Dedifferentiated amniotic fluid mesenchymal stem cell (primary cell): ENCODE data around the gene CCDC28A.

Experiments used
- DNase-seq: peaks from one replicate; pipeline ENCODE4 v3.0.0-alpha.2; 2016; ENCODE audit errors: extremely low spot score

Gene CCDC28A

DNA sequence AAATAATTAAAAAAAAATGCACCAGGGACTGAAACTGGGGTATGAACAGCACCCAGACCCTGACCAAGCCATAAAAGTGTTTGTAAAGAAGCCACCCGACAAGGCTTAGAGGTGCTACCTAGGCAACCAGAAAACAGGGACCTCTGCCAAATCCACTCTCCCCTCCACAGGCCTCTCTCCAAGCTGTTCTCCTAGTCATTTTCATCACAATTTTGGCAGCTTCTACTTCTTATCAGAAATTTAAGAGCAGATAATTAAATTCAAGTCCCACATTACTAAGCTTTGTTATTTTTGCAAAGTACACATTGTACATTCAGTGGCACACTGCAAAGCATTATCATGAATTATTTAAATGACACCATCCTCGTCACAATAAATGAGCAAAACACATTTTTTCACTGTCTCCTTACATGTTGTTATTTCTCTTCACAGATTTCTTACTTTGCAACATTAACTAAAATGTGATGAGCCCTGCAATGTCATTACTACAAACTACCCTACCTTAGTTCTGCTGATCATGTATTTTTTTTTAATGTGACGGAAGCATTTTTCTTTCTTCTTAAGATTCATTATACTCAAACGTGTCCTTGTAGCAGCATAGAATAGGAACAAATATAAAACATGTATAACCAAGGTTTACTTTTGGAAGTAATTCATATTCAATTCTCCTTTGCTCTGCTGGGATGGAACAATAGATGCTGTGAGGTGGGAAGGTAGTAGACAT is 60.4 kb downstream of the CCDC28A start:
- DNase-seq = no peak

DNA sequence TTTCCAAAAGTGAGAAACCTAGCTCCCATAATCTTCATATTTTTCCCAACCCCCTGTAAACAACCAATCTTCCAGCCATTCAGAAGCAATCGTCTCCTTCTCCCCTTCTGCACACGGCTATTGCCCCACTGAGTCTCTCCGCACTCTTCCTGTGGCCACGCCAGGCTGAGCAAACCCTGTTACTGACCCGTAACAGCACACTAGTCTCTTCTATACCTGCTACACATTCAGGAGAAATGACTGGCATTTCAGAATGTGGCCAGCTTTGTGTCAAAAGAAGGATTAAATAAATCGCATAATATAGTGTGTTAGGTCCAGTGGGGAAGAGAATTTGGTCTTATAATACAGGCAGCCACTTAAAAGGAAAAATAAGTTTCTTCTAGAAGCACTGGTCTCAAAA is 63.7 kb downstream of the CCDC28A start:
- no peak for DNase-seq
